ENCODE results near the gene ADCYAP1. TPM values are rescaled to one million over a fixed set of nuclear protein-coding genes. Genes with fewer than 3 reads are reported as not detected.

Gene ADCYAP1
- total RNA-seq, 1 experiment from 2014 or later, result not detected

- no peaks in the 10 kb centered on the region for H3K9me3 Mint-ChIP-seq
- no peak overlapping the region for H3K27ac Mint-ChIP-seq
- Histone ChIP-seq H3K4ac (ENCODE audit: low read depth, low read length) (no peak overlapping the region), H4K5ac (ENCODE audit: insufficient read length, low read depth, low read length) (no peak overlapping the region), H3T11ph (ENCODE audit: low read length) (no peak overlapping the region), H4K8ac (replicated peaks; ENCODE audit: insufficient read length, low read depth, low read length) (no peak overlapping the region), H2BK12ac (ENCODE audit: insufficient read length, low read depth, low read length) (no peak overlapping the region), H2AK5ac (ENCODE audit: insufficient read length, low read length) (no peak overlapping the region), H3K79me1 (ENCODE audit: insufficient read depth, low read depth, low read length, poor library complexity, severe bottlenecking) (no peaks in the 10 kb centered on the region), H2BK120ac (ENCODE audit: low read depth, low read length, poor library complexity, severe bottlenecking) (no peak overlapping the region), H2AFZ (ENCODE audit: low read length) (no peak overlapping the region), H3K79me2 (ENCODE audit: insufficient read depth, low read length) (no peaks in the 10 kb centered on the region), H3K18ac (ENCODE audit: insufficient read length, low read depth, low read length) (no peak overlapping the region), H3K4me1 (ENCODE audit: insufficient read depth, low read length) (no peaks in the 10 kb centered on the region), H3K4me2 (ENCODE audit: insufficient read depth, insufficient read length, low read length) (no peak overlapping the region), H3K9ac (ENCODE audit: extremely low read depth, insufficient read length, low read length) (no peak overlapping the region), H3K14ac (ENCODE audit: insufficient read depth, low read length) (no peak overlapping the region), H3K23me2 (ENCODE audit: insufficient read length, low read depth, low read length, poor library complexity, severe bottlenecking) (no peaks in the 10 kb centered on the region), H4K91ac (ENCODE audit: insufficient read length, low read depth, low read length) (no peak overlapping the region), H3K23ac (ENCODE audit: insufficient read length, low read depth, low read length) (no peak overlapping the region), H3K27ac (ENCODE audit: insufficient read length, low read depth, low read length) (no peak overlapping the region), H3K9me3 (ENCODE audit: control insufficient read depth, low read depth, low read length) (no peaks in the 10 kb centered on the region), H3K56ac (ENCODE audit: insufficient read length, low read depth, low read length) (no peak overlapping the region), H3K27me3 (ENCODE audit: insufficient read depth, low read length) (no peaks in the 10 kb centered on the region), H2BK5ac (ENCODE audit: insufficient read length, low read length) (no peak overlapping the region), H2BK15ac (ENCODE audit: low read depth, low read length) (no peak overlapping the region), H4K20me1 (ENCODE audit: control insufficient read depth, insufficient read depth, insufficient read length) (peaks cover 3% of the 10 kb centered on the region), H2BK20ac (ENCODE audit: low read depth, low read length, poor library complexity, severe bottlenecking) (no peak overlapping the region)
- no CpG with 5 or more reads among the region's 5 CpGs for WGBS (ENCODE audit: extremely low coverage, insufficient read length, low lambda C conversion rate)
- no peaks in the 10 kb centered on the region for H3K36me3 Mint-ChIP-seq (ENCODE audit: insufficient read depth in 1 of 3, low read depth in 3 of 3)
- peaks cover 10% of the 10 kb centered on the region for H3K27me3 Mint-ChIP-seq (ENCODE audit: low read depth)
- no peak for TF ChIP-seq CTCF (conservative IDR thresholded peaks at IDR 0.05)
- H3K4me1 Mint-ChIP-seq, result peaks cover 11 to 13% of the 10 kb centered on the region in 2 experiments
- no peak overlapping the region; a peak in 1 of 5 replicates for H3K4me3 Mint-ChIP-seq
- no peak for DNase-seq
Observed at GRCh38 chr18:959854-960253, 55.2 kb downstream of the ADCYAP1 start.

Other genes starting within 250 kb of the ADCYAP1 start
- gene TYMS, start 247.2 kb upstream of the ADCYAP1 start, total RNA-seq (2021), result 135 and 140 TPM in 2 replicates
- gene ENOSF1, start 192.2 kb upstream of the ADCYAP1 start, total RNA-seq (2021), result 37.9 and 40.3 TPM in 2 replicates
- 86.9 and 89.2 TPM in 2 replicates for gene YES1, start 92.6 kb upstream of the ADCYAP1 start, total RNA-seq (2021)